Anterior cingulate cortex (tissue), 58 donors: ENCODE measurements around the gene CCL2.

ENCODE experiments used
- DNase-seq, 58 donors: peaks; one replicate each; lab custom pipeline; 2025; lab: John Stamatoyannopoulos, UW

Gene CCL2

GRCh38 chr17:34259146-34259545 lies 4.1 kb downstream of the CCL2 start:
- no peak for DNase-seq

- no peak for DNase-seq
These were observed 5.8 kb downstream of the CCL2 start for GRCh38 chr17:34260861-34261260.

GRCh38 chr17:34261568-34262337 lies 6.7 kb downstream of the CCL2 start:
- no peak for DNase-seq

GRCh38 chr17:34265711-34266110 lies 10.6 kb downstream of the CCL2 start:
- no peak for DNase-seq

- no peak for DNase-seq
These were observed 14.9 kb downstream of the CCL2 start, which contains the start of gene CCL7 for GRCh38 chr17:34269969-34270368. Gene CCL7 (plus strand): TSS chr17:34270221. CDS start chr17:34270291, 70 bp downstream.

GRCh38 chr17:34275881-34276280 lies 20.8 kb downstream of the CCL2 start:
- DNase-seq, result no peak

GRCh38 chr17:34276826-34277225 lies 21.7 kb downstream of the CCL2 start:
- DNase-seq, result no peak

- no peak for DNase-seq
These were observed 28.5 kb downstream of the CCL2 start for GRCh38 chr17:34283571-34283970.

GRCh38 chr17:34285286-34285792 lies 30.3 kb downstream of the CCL2 start, which contains the start of gene CCL11:
Gene CCL11 (plus strand): TSS chr17:34285742. CDS start chr17:34285809, 67 bp downstream.
- no peak for DNase-seq

GRCh38 chr17:34287875-34288274 lies 32.8 kb downstream of the CCL2 start:
- DNase-seq, result no peak

GRCh38 chr17:34290586-34290985 lies 35.5 kb downstream of the CCL2 start:
- DNase-seq, result no peak

- no peak for DNase-seq
These were observed 36.8 kb downstream of the CCL2 start for GRCh38 chr17:34291721-34292348.

- DNase-seq, result no peak
These were observed 43.9 kb downstream of the CCL2 start for GRCh38 chr17:34299027-34299426.

- no peak for DNase-seq
These were observed 45.0 kb downstream of the CCL2 start for GRCh38 chr17:34299956-34300577.

- peak in 2 of 58 donors; percentile 0 to 3 for DNase-seq
These were observed 45.7 kb downstream of the CCL2 start for GRCh38 chr17:34300652-34301370.

- no peak for DNase-seq
These were observed 46.9 kb downstream of the CCL2 start for GRCh38 chr17:34301986-34302385.

- no peak for DNase-seq
These were observed 47.6 kb downstream of the CCL2 start for GRCh38 chr17:34302636-34303035.

- no peak for DNase-seq
These were observed 48.5 kb downstream of the CCL2 start for GRCh38 chr17:34303606-34304005.

GRCh38 chr17:34305061-34305460 lies 50.0 kb downstream of the CCL2 start:
- no peak for DNase-seq

- DNase-seq, result no peak
These were observed 50.5 kb downstream of the CCL2 start for GRCh38 chr17:34305606-34306005.

- peak in 2 of 58 donors; percentile 0 for DNase-seq
These were observed 51.4 kb downstream of the CCL2 start for GRCh38 chr17:34306466-34306865.
